Natural killer cell (primary cell): Measurements from ENCODE around the gene GRXCR1. TPM values are rescaled to one million over a fixed set of nuclear protein-coding genes. Genes with fewer than 3 reads are reported as not detected.

Experiments
- ATAC-seq, 3 donors: fragments of 150-1000 bp in 2 of 3; fragments of 200-7000 bp in 1 of 3; cut with Tn5 transposase; 1 replicate in 1 of 3; 2 replicates in 2 of 3; pipeline ENCODE4 v1.10.0; 2021; ENCODE audit warnings: mild to moderate bottlenecking in 2 of 3, moderate library complexity in 2 of 3
- DNase-seq, 2 donors: peaks; one replicate each; pipeline versions ENCODE4 v3.0.0 to v3.0.0-alpha.2; 2013 to 2021; ENCODE audit warnings: mixed read lengths in 1 of 2
- H3K27ac ChIP-seq: one replicate; pipeline ENCODE4 v1.5.1; 2013; ENCODE audit warnings: mild to moderate bottlenecking, low read length
- H3K27me3 ChIP-seq: one replicate; pipeline ENCODE4 v1.6.1; 2013; ENCODE audit warnings: low read length; ENCODE audit not compliant: control insufficient read depth, insufficient read depth
- H3K36me3 ChIP-seq: one replicate; pipeline ENCODE4 v1.6.1; 2013; ENCODE audit warnings: low read length; ENCODE audit not compliant: control insufficient read depth, insufficient read depth
- H3K4me1 ChIP-seq: one replicate; pipeline ENCODE4 v1.6.1; 2013; ENCODE audit warnings: low read length; ENCODE audit not compliant: control insufficient read depth, insufficient read depth
- H3K4me3 ChIP-seq: one replicate; pipeline ENCODE4 v1.5.1; 2013; ENCODE audit warnings: low read length
- H3K9me3 ChIP-seq: one replicate; pipeline ENCODE4 v1.6.1; 2013; ENCODE audit warnings: low read length; ENCODE audit not compliant: control insufficient read depth, insufficient read depth
- H3K27ac Mint-ChIP-seq, 2 donors: one replicate each; pipeline ENCODE4 v1.8.0; 2022; ENCODE audit warnings: mild to moderate bottlenecking in 2 of 2, mixed read lengths in 2 of 2, moderate library complexity in 1 of 2
- H3K27me3 Mint-ChIP-seq, 2 donors: one replicate each; pipeline ENCODE4 v1.8.0; 2022; ENCODE audit warnings: low read depth in 2 of 2, mixed read lengths in 2 of 2
- H3K36me3 Mint-ChIP-seq: one replicate; pipeline ENCODE4 v1.8.0; 2022; ENCODE audit warnings: mixed read lengths
- H3K4me1 Mint-ChIP-seq, 2 donors: one replicate each; pipeline ENCODE4 v1.8.0; 2022; ENCODE audit warnings: mixed read lengths in 2 of 2
- H3K4me3 Mint-ChIP-seq: one replicate; pipeline ENCODE4 v1.8.0; 2022; ENCODE audit warnings: mild to moderate bottlenecking, moderate library complexity, mixed read lengths
- H3K9me3 Mint-ChIP-seq, 2 donors: one replicate each; pipeline ENCODE4 v1.8.0; 2022; ENCODE audit warnings: mixed read lengths in 2 of 2
- CTCF ChIP-seq: fragments of 200-600 bp; IDR thresholded peaks from one replicate; pipeline ENCODE4 v1.8.0; 2022; ENCODE audit warnings: antibody characterized with exemption
- WGBS: methylation state at CpG from one replicate; pipeline ENCODE4 v1.1.7; 2013; ENCODE audit warnings: missing lambda C conversion rate; ENCODE audit not compliant: insufficient coverage; 5-methylcytosine and 5-hydroxymethylcytosine counted together
- intact Hi-C: fragments of 100-400 bp; cut with micrococcal nuclease; formaldehyde crosslinking; loops from one replicate; pipeline ENCODE4 v1.14.2; 2022
- total RNA-seq, 4 donors: library from RNA; stranded (reverse); fragments of 120-200 nt in 1 of 4; gene quantifications; one replicate each; pipeline versions ENCODE4 v1.2.3 to v1.2.4, GENCODE V29; 2013 to 2022

Gene GRXCR1
- total RNA-seq, 3 donors from 2014 or later (not counting 1 experiment from before 2014, with no cell fraction given), result not detected

- Histone ChIP-seq H3K36me3 (no peaks in the 10 kb centered on the region), H3K27ac (no peak overlapping the region), H3K4me3 (no peak overlapping the region), H3K4me1 (no peaks in the 10 kb centered on the region), H3K9me3 (no peaks in the 10 kb centered on the region), H3K27me3 (no peaks in the 10 kb centered on the region)
- peaks cover 0 to 2% of the 10 kb centered on the region in 2 donors for H3K9me3 Mint-ChIP-seq
- no peaks in the 10 kb centered on the region for H3K36me3 Mint-ChIP-seq
- TF ChIP-seq CTCF, result no peak
- ATAC-seq (no peak), DNase-seq (no peak)
- H3K4me3 Mint-ChIP-seq, result no peak overlapping the region
- 100% methylated on average over 1 of the region's 1 CpG for WGBS
- intact Hi-C loops, result no loop called here
- no peaks in the 10 kb centered on the region for H3K4me1 Mint-ChIP-seq
- H3K27ac Mint-ChIP-seq, result no peak overlapping the region
- no peaks in the 10 kb centered on the region for H3K27me3 Mint-ChIP-seq
Measured at GRCh38 chr4:42953321-42953720, 60.8 kb downstream of the GRXCR1 start.

GRCh38 chr4:42954963-42955669 is 62.6 kb downstream of the GRXCR1 start:
- Mint-ChIP-seq H3K36me3 (no peaks in the 10 kb centered on the region), H3K27ac (no peak overlapping the region), H3K4me3 (no peak overlapping the region), H3K27me3 (no peaks in the 10 kb centered on the region), H3K4me1 (no peaks in the 10 kb centered on the region), H3K9me3 (peaks cover 0 to 2% of the 10 kb centered on the region in 2 donors)
- 81% methylated on average over 9 of the region's 10 CpGs for WGBS
- H3K27ac ChIP-seq, result no peak overlapping the region
- DNase-seq (no peak), ATAC-seq (no peak)
- H3K4me1 ChIP-seq, result no peaks in the 10 kb centered on the region
- no peaks in the 10 kb centered on the region for H3K9me3 ChIP-seq
- H3K4me3 ChIP-seq, result no peak overlapping the region
- intact Hi-C loops, result no loop called here
- H3K27me3 ChIP-seq, result no peaks in the 10 kb centered on the region
- no peak for TF ChIP-seq CTCF
- no peaks in the 10 kb centered on the region for H3K36me3 ChIP-seq

GRCh38 chr4:42955746-42956505 is 63.4 kb downstream of the GRXCR1 start:
- Histone ChIP-seq H3K36me3 (no peaks in the 10 kb centered on the region), H3K4me3 (no peak overlapping the region), H3K9me3 (no peaks in the 10 kb centered on the region), H3K27ac (no peak overlapping the region), H3K27me3 (no peaks in the 10 kb centered on the region), H3K4me1 (no peaks in the 10 kb centered on the region)
- ATAC-seq (no peak), DNase-seq (no peak)
- Mint-ChIP-seq H3K4me1 (no peaks in the 10 kb centered on the region), H3K9me3 (peaks cover 0 to 2% of the 10 kb centered on the region in 2 donors), H3K27ac (no peak overlapping the region), H3K36me3 (no peaks in the 10 kb centered on the region), H3K4me3 (no peak overlapping the region), H3K27me3 (no peaks in the 10 kb centered on the region)
- intact Hi-C loops, result no loop called here
- WGBS, result 71% methylated on average over 4 of the region's 5 CpGs
- no peak for TF ChIP-seq CTCF
